ENCODE measurements around the gene ANKRD2. TPM values are rescaled to one million over a fixed set of nuclear protein-coding genes. Genes with fewer than 3 reads are reported as not detected.

ANKRD2 gene
- total RNA-seq, 1 experiment from 2014 or later: not detected

Other genes with a start within 250 kb of the ANKRD2 start
- 4.7 and 15.4 TPM in 2 replicates for gene FRAT2, start 238.1 kb upstream of the ANKRD2 start, total RNA-seq (2014; rRNA removed; shearing (Covaris generic); ENCODE audit: low replicate concordance)
- gene RRP12, start 171.4 kb upstream of the ANKRD2 start, total RNA-seq (2014; rRNA removed; shearing (Covaris generic); ENCODE audit: low replicate concordance): 19.0 and 34.7 TPM in 2 replicates
- gene PGAM1, start 146.6 kb upstream of the ANKRD2 start, total RNA-seq (2014; rRNA removed; shearing (Covaris generic); ENCODE audit: low replicate concordance): 577 and 749 TPM in 2 replicates
- 42.8 and 45.6 TPM in 2 replicates for gene EXOSC1, start 126.8 kb upstream of the ANKRD2 start, total RNA-seq (2014; rRNA removed; shearing (Covaris generic); ENCODE audit: low replicate concordance)
- 40.4 and 41.5 TPM in 2 replicates for gene ZDHHC16, start 126.6 kb upstream of the ANKRD2 start, total RNA-seq (2014; rRNA removed; shearing (Covaris generic); ENCODE audit: low replicate concordance)
- gene MMS19, start 74.4 kb upstream of the ANKRD2 start, total RNA-seq (2014; rRNA removed; shearing (Covaris generic); ENCODE audit: low replicate concordance): 44.3 and 57.6 TPM in 2 replicates
- gene UBTD1, start 73.9 kb upstream of the ANKRD2 start, total RNA-seq (2014; rRNA removed; shearing (Covaris generic); ENCODE audit: low replicate concordance): 19.3 and 29.7 TPM in 2 replicates
- 5.0 and 6.7 TPM in 2 replicates for gene HOGA1, start 11.6 kb downstream of the ANKRD2 start, total RNA-seq (2014; rRNA removed; shearing (Covaris generic); ENCODE audit: low replicate concordance)
- not detected in 2 replicates for gene C10orf62, start 16.9 kb downstream of the ANKRD2 start, total RNA-seq (2014; rRNA removed; shearing (Covaris generic); ENCODE audit: low replicate concordance)
- gene MORN4, start 60.7 kb downstream of the ANKRD2 start, total RNA-seq (2014; rRNA removed; shearing (Covaris generic); ENCODE audit: low replicate concordance): 5.7 and 7.0 TPM in 2 replicates
- 25.8 and 28.1 TPM in 2 replicates for gene PI4K2A, start 67.9 kb downstream of the ANKRD2 start, total RNA-seq (2014; rRNA removed; shearing (Covaris generic); ENCODE audit: low replicate concordance)
- 14.2 and 20.0 TPM in 2 replicates for gene AVPI1, start 114.5 kb downstream of the ANKRD2 start, total RNA-seq (2014; rRNA removed; shearing (Covaris generic); ENCODE audit: low replicate concordance)
- 47.5 and 63.5 TPM in 2 replicates for gene MARVELD1, start 141.0 kb downstream of the ANKRD2 start, total RNA-seq (2014; rRNA removed; shearing (Covaris generic); ENCODE audit: low replicate concordance)
- 9.2 and 18.2 TPM in 2 replicates for gene ZFYVE27, start 164.3 kb downstream of the ANKRD2 start, total RNA-seq (2014; rRNA removed; shearing (Covaris generic); ENCODE audit: low replicate concordance)
- not detected in 2 replicates for gene SFRP5, start 199.2 kb downstream of the ANKRD2 start, total RNA-seq (2014; rRNA removed; shearing (Covaris generic); ENCODE audit: low replicate concordance)